ENCODE data around the gene SYT14.

SYT14 gene

DNA sequence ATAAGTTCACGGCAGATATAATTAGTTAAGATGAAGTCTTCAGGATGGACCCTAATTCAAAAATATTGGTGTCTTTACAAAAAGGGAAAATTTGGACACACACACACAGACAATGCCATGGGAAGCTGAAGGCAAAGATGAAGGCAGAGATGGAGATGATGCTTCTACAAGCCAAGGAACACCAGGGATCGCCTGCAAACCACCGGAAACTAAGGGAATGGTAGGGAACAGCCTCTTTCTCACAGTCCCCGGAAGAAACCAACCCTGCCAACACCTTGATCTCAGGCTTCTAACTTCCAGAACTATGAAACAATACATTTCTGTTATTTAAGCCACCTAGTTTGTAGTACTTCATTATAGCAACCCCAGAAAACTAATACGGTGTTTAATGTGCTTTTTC lies 279.5 kb downstream of the SYT14 start:
- no peak for DNase-seq

DNA sequence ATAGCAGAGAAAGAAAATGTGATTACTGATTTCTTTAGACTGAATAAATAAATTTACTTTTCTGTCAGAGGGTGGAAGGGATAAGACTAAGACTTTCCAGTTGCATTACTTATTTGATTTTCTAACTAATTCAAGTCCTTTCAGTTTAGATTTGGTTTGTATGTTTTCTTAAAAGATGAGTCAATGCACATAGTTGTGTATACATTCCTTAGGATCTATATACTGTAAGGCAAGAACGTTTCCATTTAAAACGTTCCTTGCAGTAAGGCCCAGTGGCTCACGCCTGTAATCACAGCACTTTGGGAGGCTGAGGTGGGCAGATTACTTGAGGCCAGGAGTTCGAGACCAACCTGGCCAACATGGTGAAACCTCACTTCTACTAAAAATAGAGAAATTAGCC lies 280.0 kb downstream of the SYT14 start:
- DNase-seq, result no peak

Measured in NCI-H1930 (cell line).